B cell (primary cell): ENCODE results near the gene SLC25A24. TPM values are rescaled to one million over a fixed set of nuclear protein-coding genes. Genes with fewer than 3 reads are reported as not detected.

ENCODE experiments used
- ATAC-seq: fragments of 200-7000 bp; cut with Tn5 transposase; one replicate; pipeline ENCODE4 v1.10.0; 2021; ENCODE audit warnings: low read depth, mild to moderate bottlenecking, moderate number of reproducible peaks, moderate library complexity
- CTCF ChIA-PET: fragments of 350-600 bp; sonication (Branson Sonifier 250); formaldehyde crosslinking; loops from one replicate; lab custom pipeline; 2021; ENCODE audit warnings: antibody characterized with exemption, inconsistent platforms; lab: Charles Lee
- POLR2A ChIA-PET: fragments of 350-600 bp; sonication (Branson Sonifier 250); formaldehyde crosslinking; loops from one replicate; lab custom pipeline; 2021; ENCODE audit warnings: antibody characterized with exemption; lab: Charles Lee
- DNase-seq: peaks from one replicate; pipeline ENCODE4 v3.0.0; 2013
- H2AFZ ChIP-seq: 2 replicates; pipeline ENCODE4 v1.6.1; 2012; ENCODE audit warnings: mild to moderate bottlenecking, low read depth, low read length; ENCODE audit not compliant: insufficient read depth, poor library complexity, severe bottlenecking
- H3K27ac ChIP-seq, 2 donors: 1 replicate in 1 of 2; 2 replicates in 1 of 2; pipeline ENCODE4 v1.5.1; 2012 to 2013; ENCODE audit warnings: low read length in 2 of 2, mild to moderate bottlenecking in 2 of 2, moderate library complexity in 1 of 2
- H3K27me3 ChIP-seq, 4 experiments: fragments of 200-600 bp in 1 of 4; sonication (generic) in 1 of 4; replicated peaks in 1 of 4; 1 replicate in 2 of 4; 2 replicates in 2 of 4; pipeline versions ENCODE4 v1.6.1 to v1.7.0; 2013 to 2016; ENCODE audit warnings: low read length in 3 of 4, mild to moderate bottlenecking in 2 of 4, mixed read lengths in 1 of 4, moderate library complexity in 1 of 4; ENCODE audit not compliant: insufficient read depth in 4 of 4, control insufficient read depth in 3 of 4; ENCODE audit errors: control extremely low read depth in 1 of 4
- H3K36me3 ChIP-seq, 2 experiments: replicated peaks in 1 of 2; 1 replicate in 1 of 2; 2 replicates in 1 of 2; pipeline versions ENCODE4 v1.6.1 to v1.7.1; 2013; ENCODE audit warnings: low read length in 1 of 2; ENCODE audit not compliant: insufficient read depth in 2 of 2, control insufficient read depth in 1 of 2; ENCODE audit errors: control extremely low read depth in 1 of 2, extremely low read depth in 1 of 2
- H3K4me1 ChIP-seq, 2 donors: fragments of 200-600 bp in 1 of 2; sonication (generic) in 1 of 2; 1 replicate in 1 of 2; 2 replicates in 1 of 2; pipeline versions ENCODE4 v1.5.1 to v1.6.1; 2013 to 2017; ENCODE audit warnings: low read length in 2 of 2; ENCODE audit not compliant: control insufficient read depth in 2 of 2, insufficient read depth in 2 of 2
- H3K4me2 ChIP-seq: replicated peaks from 2 replicates; pipeline ENCODE3; 2012; ENCODE audit warnings: mild to moderate bottlenecking, low read depth, low read length; ENCODE audit not compliant: poor library complexity, severe bottlenecking
- H3K4me3 ChIP-seq, 5 experiments: fragments of 200-600 bp in 1 of 5; sonication (generic) in 1 of 5; 1 replicate in 3 of 5; 2 replicates in 2 of 5; pipeline versions ENCODE4 v1.5.1 to v1.7.0; 2011 to 2016; ENCODE audit warnings: low read length in 4 of 5, mild to moderate bottlenecking in 4 of 5, low read depth in 2 of 5, control low read depth in 1 of 5, moderate library complexity in 1 of 5; ENCODE audit not compliant: insufficient read depth in 1 of 5; ENCODE audit errors: control extremely low read depth in 1 of 5, extremely low read depth in 1 of 5
- H3K79me2 ChIP-seq: fragments of 200-600 bp; sonication (generic); one replicate; pipeline ENCODE4 v1.6.0; 2016; ENCODE audit warnings: low read length; ENCODE audit not compliant: control insufficient read depth, insufficient read depth
- H3K9ac ChIP-seq: fragments of 200-600 bp; sonication (generic); 2 replicates; pipeline ENCODE4 v1.6.1; 2017; ENCODE audit warnings: mild to moderate bottlenecking, low read length, moderate library complexity
- H3K9me3 ChIP-seq, 3 donors: one replicate each; pipeline versions ENCODE4 v1.6.1 to v1.7.1; 2013; ENCODE audit warnings: low read length in 2 of 3; ENCODE audit not compliant: control insufficient read depth in 2 of 3, insufficient read depth in 1 of 3; ENCODE audit errors: control extremely low read depth in 1 of 3
- H4K20me1 ChIP-seq: 2 replicates; pipeline ENCODE4 v1.6.0; 2012; ENCODE audit warnings: mild to moderate bottlenecking, low read length; ENCODE audit not compliant: insufficient read depth, control insufficient read depth, poor library complexity, severe bottlenecking
- H3K27ac Mint-ChIP-seq: one replicate; pipeline ENCODE4 v1.8.0; 2021; ENCODE audit warnings: mixed read lengths
- H3K27me3 Mint-ChIP-seq: one replicate; pipeline ENCODE4 v1.8.0; 2021; ENCODE audit warnings: mixed read lengths
- H3K4me1 Mint-ChIP-seq: one replicate; pipeline ENCODE4 v1.8.0; 2021; ENCODE audit warnings: mixed read lengths
- H3K4me3 Mint-ChIP-seq: one replicate; pipeline ENCODE4 v1.8.0; 2021; ENCODE audit warnings: mixed read lengths
- H3K9me3 Mint-ChIP-seq: one replicate; pipeline ENCODE4 v1.8.0; 2022; ENCODE audit warnings: mixed read lengths; ENCODE audit not compliant: insufficient read depth
- CTCF ChIP-seq: fragments of 200-600 bp; IDR thresholded peaks from one replicate; pipeline ENCODE4 v1.8.0; 2022; ENCODE audit warnings: antibody characterized with exemption, mild to moderate bottlenecking
- EZH2 ChIP-seq: IDR thresholded peaks from 2 replicates; pipeline ENCODE4 v1.6.1; 2012; ENCODE audit warnings: borderline replicate concordance, low read depth, mild to moderate bottlenecking, moderate library complexity, low read length; ENCODE audit not compliant: insufficient read depth, poor library complexity, severe bottlenecking
- WGBS: methylation state at CpG from one replicate; pipeline ENCODE4 v1.1.5; 2013; ENCODE audit warnings: missing lambda C conversion rate; ENCODE audit not compliant: insufficient coverage; 5-methylcytosine and 5-hydroxymethylcytosine counted together
- intact Hi-C: fragments of 100-400 bp; cut with micrococcal nuclease; formaldehyde crosslinking; loops from one replicate; pipeline ENCODE4 v1.10.0; 2022
- polyA plus RNA-seq: library from polyadenylated mRNA; depleted of rRNA; stranded (reverse); fragments of >200 nt; gene quantifications from 2 replicates; pipeline ENCODE4 v1.2.3, GENCODE V29; 2012
- total RNA-seq, 2 donors: library from RNA; stranded (reverse); fragments of 120-200 nt in 1 of 2; gene quantifications; 1 replicate in 1 of 2; 2 replicates in 1 of 2; pipeline versions ENCODE4 v1.2.3 to v1.2.4, GENCODE V29; 2013 to 2022

Gene SLC25A24
- total and polyA plus RNA-seq, 2 donors (not counting 1 experiment from before 2014, with no cell fraction given) = 6.0 to 25.6 TPM

- H3K27me3 ChIP-seq = no peaks in the 10 kb centered on the region
- ATAC-seq = no peak
- POLR2A ChIA-PET = no interaction called here
Measured at GRCh38 chr1:108108119-108108518, 92.0 kb downstream of the SLC25A24 start.

GRCh38 chr1:108107658-108108057 lies 92.5 kb downstream of the SLC25A24 start:
- no peaks in the 10 kb centered on the region for H3K27me3 ChIP-seq
- CTCF ChIA-PET = interaction anchor here (1.5 kb wide), 1 partner anchor 27 kb away, joined by 3 read pairs; no protein-coding TSS in a partner anchor
- Mint-ChIP-seq H3K27me3 (no peaks in the 10 kb centered on the region), H3K9me3 (no peaks in the 10 kb centered on the region), H3K4me1 (no peaks in the 10 kb centered on the region), H3K27ac (no peak overlapping the region), H3K4me3 (no peak overlapping the region)
- no peaks in the 10 kb centered on the region for H3K36me3 ChIP-seq
- no peaks in the 10 kb centered on the region for H4K20me1 ChIP-seq
- no peaks in the 10 kb centered on the region for H3K79me2 ChIP-seq
- WGBS = 0% methylated on average over 2 of the region's 4 CpGs
- H3K9me3 ChIP-seq = peaks cover 0 to 3% (median 1%) of the 10 kb centered on the region in 3 donors
- no peak overlapping the region for H3K4me2 ChIP-seq
- no peak overlapping the region for H3K4me3 ChIP-seq
- no peak for TF ChIP-seq CTCF
- no peak for TF ChIP-seq EZH2
- no peak overlapping the region for H3K9ac ChIP-seq
- no peak overlapping the region for H2AFZ ChIP-seq
- no peaks in the 10 kb centered on the region for H3K4me1 ChIP-seq
- DNase-seq (no peak), ATAC-seq (no peak)
- POLR2A ChIA-PET = no interaction called here
- no peak overlapping the region for H3K27ac ChIP-seq
- intact Hi-C loops = no loop called here

More at GRCh38 chr1:108108119-108108518, 92.0 kb downstream of the SLC25A24 start:
- H3K9ac ChIP-seq = no peak overlapping the region
- no peaks in the 10 kb centered on the region for H4K20me1 ChIP-seq
- H3K4me1 ChIP-seq = no peaks in the 10 kb centered on the region
- H3K36me3 ChIP-seq = no peaks in the 10 kb centered on the region
- no peaks in the 10 kb centered on the region for H3K79me2 ChIP-seq
- DNase-seq = no peak
- Mint-ChIP-seq H3K4me3 (no peak overlapping the region), H3K27me3 (no peaks in the 10 kb centered on the region), H3K27ac (no peak overlapping the region), H3K9me3 (no peaks in the 10 kb centered on the region), H3K4me1 (no peaks in the 10 kb centered on the region)
- intact Hi-C loops = no loop called here
- H3K9me3 ChIP-seq = peaks cover 0 to 3% (median 1%) of the 10 kb centered on the region in 3 donors
- CTCF ChIA-PET = interaction anchor here (1.5 to 1.6 kb wide), 2 partner anchors 320 to 326 kb away, joined by 4 to 6 read pairs; no protein-coding TSS in a partner anchor
- no peak overlapping the region for H3K4me2 ChIP-seq
- TF ChIP-seq CTCF = no peak
- TF ChIP-seq EZH2 = no peak
- H3K4me3 ChIP-seq = no peak overlapping the region
- H3K27ac ChIP-seq = no peak overlapping the region
- no peak overlapping the region for H2AFZ ChIP-seq
